Hepatocyte (in vitro differentiated cells): Measurements from ENCODE around the gene PRRC2C. TPM values are rescaled to one million over a fixed set of nuclear protein-coding genes. Genes with fewer than 3 reads are reported as not detected.

Source experiments
- DNase-seq: peaks from one replicate; pipeline ENCODE4 v3.0.0-alpha.2; 2016; ENCODE audit warnings: low spot score
- H2AFZ ChIP-seq: fragments of 200-600 bp; sonication (generic); 2 replicates; pipeline ENCODE4 v1.6.0; 2016; ENCODE audit warnings: antibody characterized with exemption, mild to moderate bottlenecking
- H3K27ac ChIP-seq: fragments of 200-600 bp; sonication (generic); 2 replicates; pipeline ENCODE4 v1.5.1; 2016; ENCODE audit warnings: mild to moderate bottlenecking
- H3K27me3 ChIP-seq: fragments of 200-600 bp; sonication (generic); 2 replicates; pipeline ENCODE4 v1.6.1; 2016
- H3K36me3 ChIP-seq: fragments of 200-600 bp; sonication (generic); replicated peaks from 2 replicates; pipeline ENCODE4 v1.5.1; 2016; ENCODE audit warnings: low read depth; ENCODE audit not compliant: insufficient read depth
- H3K4me1 ChIP-seq: fragments of 200-600 bp; sonication (generic); 2 replicates; pipeline ENCODE4 v1.5.1; 2016; ENCODE audit warnings: mild to moderate bottlenecking, moderate library complexity; ENCODE audit not compliant: insufficient read depth
- H3K4me2 ChIP-seq: fragments of 200-600 bp; sonication (generic); 2 replicates; pipeline ENCODE4 v1.6.0; 2016
- H3K4me3 ChIP-seq: fragments of 200-600 bp; sonication (generic); 2 replicates; pipeline ENCODE4 v1.5.1; 2016; ENCODE audit warnings: mild to moderate bottlenecking
- H3K79me2 ChIP-seq: fragments of 200-600 bp; sonication (generic); 2 replicates; pipeline ENCODE4 v1.6.0; 2017; ENCODE audit warnings: mild to moderate bottlenecking
- H3K9me2 ChIP-seq: fragments of 200-600 bp; sonication (generic); replicated peaks from 2 replicates; pipeline ENCODE4 v1.6.0; 2017; ENCODE audit warnings: mild to moderate bottlenecking; ENCODE audit not compliant: insufficient read depth
- H3K9me3 ChIP-seq: fragments of 200-600 bp; sonication (generic); 2 replicates; pipeline ENCODE4 v1.5.1; 2016; ENCODE audit warnings: low read depth, mild to moderate bottlenecking
- H4K20me1 ChIP-seq: fragments of 200-600 bp; sonication (generic); 2 replicates; pipeline ENCODE4 v1.6.0; 2016; ENCODE audit warnings: mild to moderate bottlenecking; ENCODE audit not compliant: insufficient read depth, poor library complexity, severe bottlenecking
- CTCF ChIP-seq: fragments of 200-600 bp; sonication (generic); IDR thresholded peaks from 2 replicates; pipeline ENCODE4 v1.5.1; 2016; ENCODE audit warnings: antibody characterized with exemption, mild to moderate bottlenecking; ENCODE audit not compliant: poor library complexity
- EZH2 ChIP-seq: fragments of 200-600 bp; sonication (generic); IDR thresholded peaks from 2 replicates; pipeline ENCODE4 v1.6.1; 2016; ENCODE audit warnings: antibody characterized with exemption, mild to moderate bottlenecking, borderline replicate concordance
- EZH2phosphoT487 ChIP-seq: fragments of 200-600 bp; sonication (generic); IDR thresholded peaks from one replicate; pipeline ENCODE4 v1.6.1; 2018; ENCODE audit warnings: antibody characterized with exemption, mild to moderate bottlenecking, low read depth, moderate library complexity; ENCODE audit not compliant: unreplicated experiment, severe bottlenecking
- WGBS: methylation state at CpG from one replicate; pipeline ENCODE4 v1.1.6; 2016; ENCODE audit warnings: low lambda C conversion rate; ENCODE audit errors: missing lambda C conversion rate; 5-methylcytosine and 5-hydroxymethylcytosine counted together
- polyA plus RNA-seq: library from polyadenylated mRNA; unstranded; fragments of >200 nt; fragmentation: Nextera tagmentation; extraction: Ambion mirVana; gene quantifications from 2 replicates; pipeline ENCODE4 v1.2.1, GENCODE V29; 2016
- total RNA-seq: library from RNA; depleted of rRNA; stranded (reverse); fragments of >200 nt; gene quantifications from 2 replicates; pipeline ENCODE4 v1.2.3, GENCODE V29; 2014

The PRRC2C gene
- total and polyA plus RNA-seq, 2 experiments from 2014 or later, result 85.2 to 120 TPM

DNA sequence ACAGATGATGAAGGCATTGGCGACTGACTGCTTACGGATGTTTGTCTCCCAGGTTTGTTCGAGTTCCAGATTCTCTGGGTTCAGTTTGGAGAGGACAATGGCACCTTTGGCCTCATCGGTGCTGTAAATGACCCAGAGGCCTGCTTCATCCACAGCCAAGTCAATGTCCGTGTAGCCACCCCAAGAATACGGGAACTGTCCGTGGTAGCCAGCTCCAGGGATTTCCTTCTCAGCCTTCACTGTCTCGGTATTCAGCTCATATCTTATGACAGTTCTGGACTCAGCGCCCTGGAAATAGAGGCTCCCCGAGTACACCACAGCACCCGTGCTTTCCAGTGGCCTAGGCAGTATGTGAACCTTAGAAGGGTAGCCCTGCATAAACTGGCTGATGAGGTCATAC is 150.8 kb downstream of the PRRC2C start:
- no peak for DNase-seq
- Histone ChIP-seq H4K20me1 (no peaks in the 10 kb centered on the region), H3K4me2 (no peak overlapping the region), H3K9me2 (no peaks in the 10 kb centered on the region), H3K27ac (no peak overlapping the region), H3K79me2 (no peaks in the 10 kb centered on the region), H3K36me3 (no peaks in the 10 kb centered on the region), H3K9me3 (no peaks in the 10 kb centered on the region), H3K27me3 (no peaks in the 10 kb centered on the region), H3K4me3 (no peak overlapping the region), H2AFZ (no peak overlapping the region), H3K4me1 (no peaks in the 10 kb centered on the region)
- 79% methylated on average over 11 of the region's 11 CpGs for WGBS
- TF ChIP-seq CTCF (no peak), EZH2phosphoT487 (no peak), EZH2 (no peak)

GRCh38 chr1:171637928-171638576 is 152.7 kb downstream of the PRRC2C start:
- Histone ChIP-seq H3K27me3 (no peaks in the 10 kb centered on the region), H3K9me3 (no peaks in the 10 kb centered on the region), H3K27ac (no peak overlapping the region), H3K4me1 (no peaks in the 10 kb centered on the region), H3K79me2 (no peaks in the 10 kb centered on the region), H4K20me1 (no peaks in the 10 kb centered on the region), H3K4me3 (no peak overlapping the region), H3K36me3 (no peaks in the 10 kb centered on the region), H3K9me2 (no peaks in the 10 kb centered on the region), H2AFZ (no peak overlapping the region), H3K4me2 (no peak overlapping the region)
- no peak for TF ChIP-seq CTCF
- TF ChIP-seq EZH2, result no peak
- TF ChIP-seq EZH2phosphoT487, result no peak
- WGBS, result 77% methylated on average over 4 of the region's 4 CpGs
- no peak for DNase-seq

GRCh38 chr1:171640225-171640624 is 154.9 kb downstream of the PRRC2C start:
- Histone ChIP-seq H3K4me3 (no peak overlapping the region), H3K9me3 (no peaks in the 10 kb centered on the region), H3K36me3 (no peaks in the 10 kb centered on the region), H3K4me2 (no peak overlapping the region), H3K27ac (no peak overlapping the region), H3K27me3 (no peaks in the 10 kb centered on the region), H4K20me1 (no peaks in the 10 kb centered on the region), H3K9me2 (no peaks in the 10 kb centered on the region), H2AFZ (no peak overlapping the region), H3K4me1 (peaks cover 2% of the 10 kb centered on the region), H3K79me2 (no peaks in the 10 kb centered on the region)
- DNase-seq, result no peak
- WGBS, result 100% methylated on average over 1 of the region's 1 CpG
- no peak for TF ChIP-seq EZH2
- TF ChIP-seq CTCF, result no peak
- no peak for TF ChIP-seq EZH2phosphoT487
